H9 (cell line): ENCODE data around the gene TIGD3. TPM values are rescaled to one million over a fixed set of nuclear protein-coding genes. Genes with fewer than 3 reads are reported as not detected.

Experiments used
- DNase-seq: peaks from one replicate; pipeline ENCODE4 v3.0.0-alpha.2; 2017
- H2AFZ ChIP-seq: one replicate; pipeline ENCODE4 v1.6.1; 2013; ENCODE audit warnings: mild to moderate bottlenecking, low read length, control low read depth, moderate library complexity
- H2AK5ac ChIP-seq: 2 replicates; pipeline ENCODE4 v1.6.1; 2013; ENCODE audit warnings: low read length, control low read depth, mixed read lengths; ENCODE audit not compliant: insufficient read length
- H2BK120ac ChIP-seq: one replicate; pipeline ENCODE4 v1.6.1; 2013; ENCODE audit warnings: low read depth, mild to moderate bottlenecking, low read length, control low read depth, inconsistent platforms; ENCODE audit not compliant: poor library complexity, severe bottlenecking
- H2BK12ac ChIP-seq: 2 replicates; pipeline ENCODE4 v1.6.1; 2013; ENCODE audit warnings: low read length, control low read depth, mixed read lengths, low read depth; ENCODE audit not compliant: insufficient read length
- H2BK15ac ChIP-seq: 2 replicates; pipeline ENCODE4 v1.6.1; 2013; ENCODE audit warnings: low read depth, low read length, control low read depth
- H2BK20ac ChIP-seq: one replicate; pipeline ENCODE4 v1.6.1; 2013; ENCODE audit warnings: low read depth, mild to moderate bottlenecking, low read length, control low read depth, inconsistent platforms; ENCODE audit not compliant: poor library complexity, severe bottlenecking
- H2BK5ac ChIP-seq: 2 replicates; pipeline ENCODE4 v1.6.1; 2013; ENCODE audit warnings: low read length, control low read depth, mixed read lengths; ENCODE audit not compliant: insufficient read length
- H3K14ac ChIP-seq: 2 replicates; pipeline ENCODE4 v1.6.1; 2013; ENCODE audit warnings: low read length, control low read depth; ENCODE audit not compliant: insufficient read depth
- H3K18ac ChIP-seq: 2 replicates; pipeline ENCODE4 v1.6.1; 2013; ENCODE audit warnings: low read depth, mild to moderate bottlenecking, mixed read lengths, low read length, control low read depth; ENCODE audit not compliant: insufficient read length
- H3K23ac ChIP-seq: 2 replicates; pipeline ENCODE4 v1.6.1; 2013; ENCODE audit warnings: low read length, control low read depth, mixed read lengths, low read depth; ENCODE audit not compliant: insufficient read length
- H3K23me2 ChIP-seq: 2 replicates; pipeline ENCODE4 v1.6.1; 2013; ENCODE audit warnings: low read depth, mild to moderate bottlenecking, mixed read lengths, low read length, control low read depth; ENCODE audit not compliant: insufficient read length, poor library complexity, severe bottlenecking
- H3K27ac ChIP-seq: 2 replicates; pipeline ENCODE4 v1.5.1; 2013; ENCODE audit warnings: low read length, control low read depth, mixed read lengths, low read depth; ENCODE audit not compliant: insufficient read length
- H3K27me3 ChIP-seq: 2 replicates; pipeline ENCODE4 v1.6.1; 2013; ENCODE audit warnings: low read length, control low read depth, inconsistent platforms; ENCODE audit not compliant: insufficient read depth
- H3K4ac ChIP-seq: 2 replicates; pipeline ENCODE4 v1.6.1; 2013; ENCODE audit warnings: low read depth, mild to moderate bottlenecking, control low read depth, inconsistent platforms, low read length, moderate library complexity
- H3K4me1 ChIP-seq: 2 replicates; pipeline ENCODE4 v1.6.1; 2013; ENCODE audit warnings: low read length, control low read depth, inconsistent platforms; ENCODE audit not compliant: insufficient read depth
- H3K4me2 ChIP-seq: 2 replicates; pipeline ENCODE4 v1.6.1; 2013; ENCODE audit warnings: low read length, control low read depth, mixed read lengths; ENCODE audit not compliant: insufficient read length, insufficient read depth
- H3K56ac ChIP-seq: 2 replicates; pipeline ENCODE4 v1.6.1; 2013; ENCODE audit warnings: low read depth, mild to moderate bottlenecking, mixed read lengths, low read length, control low read depth; ENCODE audit not compliant: insufficient read length
- H3K79me1 ChIP-seq: 2 replicates; pipeline ENCODE4 v1.6.1; 2013; ENCODE audit warnings: low read depth, mild to moderate bottlenecking, moderate library complexity, low read length, control low read depth, inconsistent platforms; ENCODE audit not compliant: insufficient read depth, poor library complexity, severe bottlenecking
- H3K79me2 ChIP-seq: 2 replicates; pipeline ENCODE4 v1.6.1; 2013; ENCODE audit warnings: low read length, control low read depth, inconsistent platforms; ENCODE audit not compliant: insufficient read depth
- H3K9ac ChIP-seq: 2 replicates; pipeline ENCODE4 v1.6.1; 2013; ENCODE audit warnings: low read length, control low read depth, mixed read lengths; ENCODE audit not compliant: insufficient read length; ENCODE audit errors: extremely low read depth
- H3K9me3 ChIP-seq: one replicate; pipeline ENCODE4 v1.6.1; 2013; ENCODE audit warnings: low read depth, low read length, inconsistent platforms; ENCODE audit not compliant: control insufficient read depth
- H3T11ph ChIP-seq: one replicate; pipeline ENCODE4 v1.6.1; 2013; ENCODE audit warnings: mild to moderate bottlenecking, low read length, control low read depth, inconsistent platforms
- H4K20me1 ChIP-seq: one replicate; pipeline ENCODE4 v1.6.1; 2013; ENCODE audit not compliant: control insufficient read depth, insufficient read length, insufficient read depth
- H4K5ac ChIP-seq: 2 replicates; pipeline ENCODE4 v1.6.1; 2013; ENCODE audit warnings: low read depth, mild to moderate bottlenecking, mixed read lengths, low read length, control low read depth; ENCODE audit not compliant: insufficient read length
- H4K8ac ChIP-seq: replicated peaks from 2 replicates; pipeline ENCODE4 v1.6.1; 2013; ENCODE audit warnings: low read length, control low read depth, mixed read lengths, low read depth; ENCODE audit not compliant: insufficient read length
- H4K91ac ChIP-seq: 2 replicates; pipeline ENCODE4 v1.6.1; 2013; ENCODE audit warnings: low read depth, mild to moderate bottlenecking, moderate library complexity, mixed read lengths, low read length, control low read depth; ENCODE audit not compliant: insufficient read length
- H3K27ac Mint-ChIP-seq, 3 experiments: 2 replicates in 2 of 3; 3 replicates in 1 of 3; pipeline ENCODE4 v1.8.0; 2020 to 2021; ENCODE audit warnings: mixed read lengths in 3 of 3, mild to moderate bottlenecking in 1 of 3, moderate library complexity in 1 of 3
- H3K27me3 Mint-ChIP-seq: 2 replicates; pipeline ENCODE4 v1.8.0; 2021; ENCODE audit warnings: low read depth, mild to moderate bottlenecking, moderate library complexity, mixed read lengths
- H3K36me3 Mint-ChIP-seq, 3 experiments: 2 replicates in 2 of 3; 3 replicates in 1 of 3; pipeline ENCODE4 v1.8.0; 2020 to 2021; ENCODE audit warnings: low read depth in 3 of 3, mixed read lengths in 3 of 3; ENCODE audit not compliant: insufficient read depth in 1 of 3
- H3K4me1 Mint-ChIP-seq, 2 experiments: 2 replicates each; pipeline ENCODE4 v1.8.0; 2020; ENCODE audit warnings: mixed read lengths in 2 of 2
- H3K4me3 Mint-ChIP-seq, 2 experiments: 2 replicates in 1 of 2; 3 replicates in 1 of 2; pipeline ENCODE4 v1.8.0; 2020 to 2021; ENCODE audit warnings: mild to moderate bottlenecking in 2 of 2, mixed read lengths in 2 of 2, moderate library complexity in 1 of 2
- H3K9me3 Mint-ChIP-seq, 2 experiments: 2 replicates in 1 of 2; 3 replicates in 1 of 2; pipeline ENCODE4 v1.8.0; 2020; ENCODE audit warnings: mild to moderate bottlenecking in 2 of 2, mixed read lengths in 2 of 2, moderate library complexity in 1 of 2
- CTCF ChIP-seq: fragments of 200-600 bp; sonication (generic); conservative IDR thresholded peaks from 3 replicates; pipeline ENCODE4 v1.8.0; 2021; ENCODE audit warnings: antibody characterized with exemption, mild to moderate bottlenecking
- WGBS: extraction: QIAGEN DNeasy Blood & Tissue Kit; methylation state at CpG from one replicate; pipeline ENCODE4 v1.1.7; 2013; ENCODE audit warnings: missing lambda C conversion rate, low lambda C conversion rate, mixed read lengths; ENCODE audit not compliant: insufficient read length; ENCODE audit errors: extremely low coverage; 5-methylcytosine and 5-hydroxymethylcytosine counted together
- total RNA-seq: library from RNA; stranded (reverse); gene quantifications from 2 replicates; pipeline ENCODE4 v1.2.1, GENCODE V29; 2021

TIGD3 gene
- total RNA-seq, 1 experiment from 2014 or later: 0.66 TPM

GRCh38 chr11:65393513-65394079 lies 39.0 kb downstream of the TIGD3 start:
- no peak overlapping the region for H2AK5ac ChIP-seq
- Mint-ChIP-seq H3K27ac (no peak overlapping the region), H3K4me3 (no peak overlapping the region), H3K9me3 (no peaks in the 10 kb centered on the region), H3K27me3 (no peaks in the 10 kb centered on the region), H3K36me3 (peaks cover 3 to 18% (median 16%) of the 10 kb centered on the region in 3 experiments; a peak in 5 of 7 replicates), H3K4me1 (peaks cover 12 to 13% of the 10 kb centered on the region in 2 experiments)
- H3K27ac ChIP-seq: no peak overlapping the region
- no peak overlapping the region for H3T11ph ChIP-seq
- no peak overlapping the region for H3K4me2 ChIP-seq
- H4K5ac ChIP-seq: no peak overlapping the region
- no peak overlapping the region for H4K91ac ChIP-seq
- no peak overlapping the region for H4K8ac ChIP-seq
- DNase-seq: no peak
- H3K79me1 ChIP-seq: no peaks in the 10 kb centered on the region
- no CpG with 5 or more reads among the region's 17 CpGs for WGBS
- H3K56ac ChIP-seq: no peak overlapping the region
- no peaks in the 10 kb centered on the region for H3K79me2 ChIP-seq
- no peaks in the 10 kb centered on the region; the same call in 1 of the 2 replicates for H3K4me1 ChIP-seq
- H2BK20ac ChIP-seq: no peak overlapping the region
- H3K9ac ChIP-seq: no peak overlapping the region
- H2AFZ ChIP-seq: no peak overlapping the region
- H2BK120ac ChIP-seq: no peak overlapping the region
- H2BK5ac ChIP-seq: no peak overlapping the region
- H3K23ac ChIP-seq: no peak overlapping the region
- H3K14ac ChIP-seq: no peak overlapping the region
- H3K23me2 ChIP-seq: no peaks in the 10 kb centered on the region
- peaks cover 2% of the 10 kb centered on the region for H4K20me1 ChIP-seq
- H3K27me3 ChIP-seq: no peaks in the 10 kb centered on the region
- no peak for TF ChIP-seq CTCF
- H3K9me3 ChIP-seq: no peaks in the 10 kb centered on the region
- H2BK15ac ChIP-seq: no peak overlapping the region
- H3K18ac ChIP-seq: no peak overlapping the region
- H2BK12ac ChIP-seq: no peak overlapping the region
- H3K4ac ChIP-seq: no peak overlapping the region
